Endothelial cell of umbilical vein (primary cell): ENCODE measurements around the gene MBD3. TPM values are rescaled to one million over a fixed set of nuclear protein-coding genes. Genes with fewer than 3 reads are reported as not detected.
A peak's percentile ranks its signal among the peaks of the same experiment; 100 is the strongest.

Experiments
- BruUV-seq: library from RNA; stranded (reverse); fragments of 400-500 nt; replicated peaks from 2 replicates; lab custom pipeline; 2021; lab: Mats Ljungman, UMichigan
- CTCF ChIA-PET: fragments of 300-600, 350-600 bp; sonication (Branson Sonifier 250); formaldehyde crosslinking; loops from one replicate; lab custom pipeline; 2021; ENCODE audit warnings: antibody characterized with exemption, inconsistent platforms; lab: Charles Lee
- POLR2A ChIA-PET: fragments of 300-600, 350-600 bp; sonication (Branson Sonifier 250); formaldehyde crosslinking; loops from one replicate; lab custom pipeline; 2021; ENCODE audit warnings: antibody characterized with exemption, inconsistent platforms; lab: Charles Lee
- DNase-seq: peaks from one replicate; pipeline ENCODE4 v3.0.0-alpha.2; 2011; ENCODE audit warnings: low read depth, low spot score
- FAIRE-seq: peaks from 2 replicates; lab custom pipeline; 2011; peaks lifted over from hg19 to GRCh38; lab: Jason Lieb, UNC
- H2AFZ ChIP-seq: 2 replicates; pipeline ENCODE4 v1.6.0; 2012; ENCODE audit warnings: low read depth, low read length, control low read depth, inconsistent platforms
- H3K27ac ChIP-seq: 2 replicates; pipeline ENCODE4 v1.5.1; 2011; ENCODE audit warnings: low read depth, mild to moderate bottlenecking, control low read depth, low read length, moderate library complexity; ENCODE audit not compliant: insufficient read depth
- H3K27me3 ChIP-seq, 2 experiments: 2 replicates each; pipeline versions ENCODE4 v1.6.0 to v1.6.1; 2011; ENCODE audit warnings: low read length in 2 of 2, mixed read lengths in 1 of 2; ENCODE audit not compliant: control insufficient read depth in 2 of 2, insufficient read depth in 2 of 2
- H3K36me3 ChIP-seq, 2 experiments: 2 replicates in 1 of 2; 3 replicates in 1 of 2; pipeline ENCODE4 v1.5.1; 2011; ENCODE audit warnings: low read length in 2 of 2, mild to moderate bottlenecking in 1 of 2, moderate library complexity in 1 of 2; ENCODE audit not compliant: control insufficient read depth in 2 of 2, insufficient read depth in 2 of 2; ENCODE audit errors: extremely low read depth in 1 of 2
- H3K4me1 ChIP-seq: 3 replicates; pipeline ENCODE4 v1.5.1; 2011; ENCODE audit warnings: mild to moderate bottlenecking, low read length; ENCODE audit not compliant: control insufficient read depth, insufficient read depth; ENCODE audit errors: extremely low read depth
- H3K4me2 ChIP-seq: 2 replicates; pipeline ENCODE4 v1.6.1; 2011; ENCODE audit warnings: low read length, control low read depth, mixed read lengths; ENCODE audit not compliant: insufficient read depth
- H3K4me3 ChIP-seq, 3 experiments: fragments of 200-600 bp in 1 of 3; sonication (generic), shearing (Covaris generic) in 1 of 3; replicated peaks in 1 of 3; 2 replicates each; pipeline ENCODE4 v1.5.1; 2011 to 2016; ENCODE audit warnings: control low read depth in 3 of 3, low read length in 3 of 3, mild to moderate bottlenecking in 2 of 3, inconsistent platforms in 1 of 3, low read depth in 1 of 3, moderate library complexity in 1 of 3; ENCODE audit not compliant: insufficient read depth in 1 of 3
- H3K79me2 ChIP-seq: 2 replicates; pipeline ENCODE4 v1.6.0; 2012; ENCODE audit warnings: low read length, inconsistent platforms; ENCODE audit not compliant: control insufficient read depth, insufficient read depth
- H3K9ac ChIP-seq: replicated peaks from 2 replicates; pipeline ENCODE3; 2011; ENCODE audit warnings: low read length, control low read depth; ENCODE audit not compliant: insufficient read depth; ENCODE audit errors: extremely low read depth
- H3K9me1 ChIP-seq: replicated peaks from 3 replicates; pipeline ENCODE4 v1.6.0; 2011; ENCODE audit warnings: mild to moderate bottlenecking, low read length; ENCODE audit not compliant: control insufficient read depth, insufficient read depth; ENCODE audit errors: extremely low read depth
- H3K9me3 ChIP-seq: replicated peaks from 2 replicates; pipeline ENCODE4 v1.5.1; 2012; ENCODE audit warnings: low read length, inconsistent platforms; ENCODE audit not compliant: control insufficient read depth, insufficient read depth
- H4K20me1 ChIP-seq: replicated peaks from 2 replicates; pipeline ENCODE3; 2011; ENCODE audit warnings: mild to moderate bottlenecking, low read length; ENCODE audit not compliant: control insufficient read depth, insufficient read depth; ENCODE audit errors: extremely low read depth
- CTCF ChIP-seq, 2 donors: IDR thresholded peaks; 1 replicate in 1 of 2; 2 replicates in 1 of 2; pipeline ENCODE4 v1.5.1; 2011; ENCODE audit warnings: low read length in 2 of 2, mild to moderate bottlenecking in 2 of 2, moderate library complexity in 2 of 2, control low read depth in 1 of 2, inconsistent platforms in 1 of 2, low read depth in 1 of 2; ENCODE audit not compliant: insufficient read depth in 1 of 2; ENCODE audit errors: extremely low read depth in 1 of 2
- EZH2 ChIP-seq: IDR thresholded peaks from 2 replicates; pipeline ENCODE4 v1.6.1; 2012; ENCODE audit warnings: borderline replicate concordance, low read depth, mild to moderate bottlenecking, moderate library complexity, low read length, inconsistent platforms; ENCODE audit not compliant: severe bottlenecking
- FOS ChIP-seq: IDR thresholded peaks from 2 replicates; pipeline ENCODE4 v1.6.1; 2011; ENCODE audit warnings: mild to moderate bottlenecking, low read length, moderate library complexity, borderline replicate concordance; ENCODE audit not compliant: insufficient read depth
- GATA2 ChIP-seq: IDR thresholded peaks from 2 replicates; pipeline ENCODE4 v1.7.0; 2011; ENCODE audit warnings: low read depth, mild to moderate bottlenecking, moderate library complexity, mixed read lengths, low read length; ENCODE audit not compliant: insufficient read length, insufficient read depth
- JUN ChIP-seq: IDR thresholded peaks from 2 replicates; pipeline ENCODE4 v1.6.1; 2011; ENCODE audit warnings: borderline replicate concordance, low read depth; ENCODE audit not compliant: insufficient read length, insufficient read depth
- MYC ChIP-seq: IDR thresholded peaks from one replicate; pipeline ENCODE4 v1.6.1; 2011; ENCODE audit warnings: mild to moderate bottlenecking, low read depth, low read length
- POLR2A ChIP-seq: IDR thresholded peaks from 2 replicates; pipeline ENCODE4 v1.6.1; 2012; ENCODE audit warnings: low read depth, mild to moderate bottlenecking, control low read depth, low read length
- POLR2AphosphoS5 ChIP-seq: IDR thresholded peaks from 2 replicates; pipeline ENCODE4 v1.6.1; 2012; ENCODE audit warnings: low read depth, mild to moderate bottlenecking, control low read depth, low read length, moderate library complexity; ENCODE audit not compliant: insufficient read depth
- dilution Hi-C: fragments of 300-500 bp; cut with MboI; formaldehyde crosslinking; loops from one replicate; pipeline ENCODE4 v1.15.0; 2019; ENCODE audit warnings: low sequenced_read_pairs; ENCODE audit not compliant: extremely low pct_ligation_motif_present
- intact Hi-C: fragments of 100-400 bp; cut with micrococcal nuclease; formaldehyde crosslinking; loops from one replicate; pipeline ENCODE4 v1.10.0; 2022
- polyA plus RNA-seq, 4 experiments: library from polyadenylated mRNA; depleted of rRNA in 3 of 4; stranded (reverse) in 3 of 4; unstranded in 1 of 4; fragments of >200 nt; gene quantifications; 2 replicates each; pipeline versions ENCODE4 v1.2.1 to v1.2.3, GENCODE V29; 2011 to 2012; ENCODE audit warnings: missing spikeins in 1 of 4
- total RNA-seq: library from RNA; stranded (reverse); gene quantifications from 2 replicates; pipeline ENCODE4 v1.2.3, GENCODE V29; 2021
- TF ChIP-seq, protein P1 (sequence below): IDR thresholded peaks from 2 replicates; pipeline ENCODE4 v1.6.1; 2011; ENCODE audit not compliant: insufficient read depth, insufficient read length

Gene MBD3
- total and polyA plus RNA-seq, 2 donors (not counting 3 experiments of a cell fraction or from before 2014, with no cell fraction given) = 96.8 to 120 TPM

DNA sequence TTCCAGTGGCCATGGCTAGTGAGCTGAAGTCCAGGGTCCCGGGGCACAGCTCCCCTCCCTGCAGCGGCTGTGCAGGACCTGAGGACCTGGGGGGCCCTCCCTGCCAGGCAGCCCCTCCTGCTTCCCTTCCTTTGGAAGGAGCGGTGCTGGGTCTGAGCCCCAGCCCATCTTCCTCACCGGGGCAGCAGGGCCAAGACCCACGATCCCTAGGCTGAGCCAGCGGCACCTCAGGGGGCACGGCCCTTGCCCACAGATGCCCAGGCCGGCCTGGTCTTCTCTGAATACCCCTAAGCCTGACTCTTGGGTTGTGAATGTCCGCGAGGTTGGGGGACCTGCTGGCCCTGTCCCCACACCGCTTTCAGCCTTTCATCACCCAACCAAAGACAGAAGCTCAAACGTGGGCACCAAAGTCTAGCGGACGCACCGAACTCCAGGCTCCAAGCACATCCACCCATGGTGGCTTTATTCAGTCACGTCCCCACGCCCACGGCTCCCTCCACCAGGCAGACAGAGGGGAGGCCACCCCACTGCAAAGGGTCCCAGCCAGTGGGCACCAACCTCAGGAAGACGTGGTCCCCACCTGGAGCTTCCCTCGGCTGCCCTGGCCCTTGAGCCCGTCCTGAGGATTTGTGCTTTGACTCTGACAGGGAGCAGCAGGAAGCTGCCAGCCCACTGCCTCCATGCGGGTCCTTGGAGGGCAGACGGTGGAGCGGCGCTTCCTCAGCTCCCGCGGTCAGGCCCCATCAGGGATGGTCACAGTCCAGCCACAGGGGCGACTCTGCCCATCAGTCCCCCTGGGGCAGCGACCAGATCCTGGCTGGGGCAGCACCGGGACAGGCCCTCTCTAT is 16.2 kb downstream of the MBD3 start:
- H4K20me1 ChIP-seq = no peaks in the 10 kb centered on the region
- TF ChIP-seq GATA2 (no peak), MYC (no peak), CTCF (IDR thresholded peaks at IDR 0.05; ENCODE audit: extremely low read depth in 1 of 2, insufficient read depth in 1 of 2, low read depth in 1 of 2, low read length in 2 of 2) (no peak), POLR2A (no peak), EZH2 (no peak), JUN (no peak), FOS (no peak), POLR2AphosphoS5 (no peak)
- TF ChIP-seq, protein P1, sequence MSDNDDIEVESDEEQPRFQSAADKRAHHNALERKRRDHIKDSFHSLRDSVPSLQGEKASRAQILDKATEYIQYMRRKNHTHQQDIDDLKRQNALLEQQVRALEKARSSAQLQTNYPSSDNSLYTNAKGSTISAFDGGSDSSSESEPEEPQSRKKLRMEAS = no peak
- dilution Hi-C loops = no loop called here
- no peak overlapping the region for H3K4me2 ChIP-seq
- POLR2A ChIA-PET = no interaction called here
- intact Hi-C loops = no loop called here
- H2AFZ ChIP-seq = no peak overlapping the region
- FAIRE-seq = no peak
- CTCF ChIA-PET = no interaction called here
- H3K36me3 ChIP-seq = peaks cover 10 to 36% of the 10 kb centered on the region in 2 experiments
- H3K27ac ChIP-seq = no peak overlapping the region
- no peak overlapping the region for H3K9ac ChIP-seq
- H3K9me3 ChIP-seq = no peaks in the 10 kb centered on the region
- no peak for DNase-seq
- H3K4me3 ChIP-seq = no peak overlapping the region
- H3K79me2 ChIP-seq = no peaks in the 10 kb centered on the region
- H3K9me1 ChIP-seq = no peaks in the 10 kb centered on the region
- no peaks in the 10 kb centered on the region for H3K27me3 ChIP-seq
- TSS peak; percentile 18 for BruUV-seq
- no peaks in the 10 kb centered on the region for H3K4me1 ChIP-seq
